Osteoblast (primary cell): ENCODE data around the gene TERT. TPM values are rescaled to one million over a fixed set of nuclear protein-coding genes. Genes with fewer than 3 reads are reported as not detected.

Source experiments
- DNase-seq: peaks from one replicate; pipeline ENCODE4 v3.0.0; 2011; ENCODE audit warnings: low spot score, mixed read lengths; ENCODE audit not compliant: insufficient read length; ENCODE audit errors: missing footprints
- H2AFZ ChIP-seq: 2 replicates; pipeline ENCODE4 v1.6.0; 2011; ENCODE audit warnings: mild to moderate bottlenecking, low read length
- H3K27ac ChIP-seq: 2 replicates; pipeline ENCODE4 v1.5.1; 2011; ENCODE audit warnings: mild to moderate bottlenecking, low read depth, low read length, moderate library complexity
- H3K27me3 ChIP-seq: 2 replicates; pipeline ENCODE4 v1.6.0; 2012; ENCODE audit warnings: mild to moderate bottlenecking, control low read depth, inconsistent platforms, low read length, moderate library complexity; ENCODE audit not compliant: insufficient read depth
- H3K36me3 ChIP-seq: 2 replicates; pipeline ENCODE4 v1.5.1; 2011; ENCODE audit warnings: mild to moderate bottlenecking, low read length, control low read depth, moderate library complexity; ENCODE audit not compliant: insufficient read depth
- H3K4me1 ChIP-seq: 2 replicates; pipeline ENCODE4 v1.5.1; 2011; ENCODE audit warnings: mild to moderate bottlenecking, low read length, control low read depth, moderate library complexity; ENCODE audit not compliant: insufficient read depth
- H3K4me2 ChIP-seq: 2 replicates; pipeline ENCODE4 v1.6.0; 2011; ENCODE audit warnings: mild to moderate bottlenecking, low read length; ENCODE audit not compliant: insufficient read depth
- H3K4me3 ChIP-seq: fragments of 200-600 bp; sonication (generic); 3 replicates; pipeline ENCODE4 v1.5.1; 2012; ENCODE audit warnings: mild to moderate bottlenecking, low read length, inconsistent platforms; ENCODE audit not compliant: insufficient read depth
- H3K79me2 ChIP-seq: 2 replicates; pipeline ENCODE4 v1.6.0; 2012; ENCODE audit warnings: mild to moderate bottlenecking, low read length, control low read depth, inconsistent platforms; ENCODE audit not compliant: insufficient read depth
- H3K9me3 ChIP-seq: 2 replicates; pipeline ENCODE4 v1.5.1; 2011; ENCODE audit warnings: low read depth, low read length, control low read depth
- H4K20me1 ChIP-seq: 2 replicates; pipeline ENCODE4 v1.6.0; 2012; ENCODE audit warnings: mild to moderate bottlenecking, low read length, control low read depth; ENCODE audit not compliant: insufficient read depth
- CTCF ChIP-seq: IDR thresholded peaks from 2 replicates; pipeline ENCODE4 v1.5.1; 2011; ENCODE audit warnings: mild to moderate bottlenecking, low read depth, low read length, moderate library complexity; ENCODE audit errors: extremely low read depth
- total RNA-seq: library from RNA; depleted of rRNA; stranded (reverse); fragments of >200 nt; gene quantifications from 2 replicates; pipeline ENCODE4 v1.2.3, GENCODE V29; 2012

TERT gene
- total RNA-seq, 1 donor = not detected

DNA sequence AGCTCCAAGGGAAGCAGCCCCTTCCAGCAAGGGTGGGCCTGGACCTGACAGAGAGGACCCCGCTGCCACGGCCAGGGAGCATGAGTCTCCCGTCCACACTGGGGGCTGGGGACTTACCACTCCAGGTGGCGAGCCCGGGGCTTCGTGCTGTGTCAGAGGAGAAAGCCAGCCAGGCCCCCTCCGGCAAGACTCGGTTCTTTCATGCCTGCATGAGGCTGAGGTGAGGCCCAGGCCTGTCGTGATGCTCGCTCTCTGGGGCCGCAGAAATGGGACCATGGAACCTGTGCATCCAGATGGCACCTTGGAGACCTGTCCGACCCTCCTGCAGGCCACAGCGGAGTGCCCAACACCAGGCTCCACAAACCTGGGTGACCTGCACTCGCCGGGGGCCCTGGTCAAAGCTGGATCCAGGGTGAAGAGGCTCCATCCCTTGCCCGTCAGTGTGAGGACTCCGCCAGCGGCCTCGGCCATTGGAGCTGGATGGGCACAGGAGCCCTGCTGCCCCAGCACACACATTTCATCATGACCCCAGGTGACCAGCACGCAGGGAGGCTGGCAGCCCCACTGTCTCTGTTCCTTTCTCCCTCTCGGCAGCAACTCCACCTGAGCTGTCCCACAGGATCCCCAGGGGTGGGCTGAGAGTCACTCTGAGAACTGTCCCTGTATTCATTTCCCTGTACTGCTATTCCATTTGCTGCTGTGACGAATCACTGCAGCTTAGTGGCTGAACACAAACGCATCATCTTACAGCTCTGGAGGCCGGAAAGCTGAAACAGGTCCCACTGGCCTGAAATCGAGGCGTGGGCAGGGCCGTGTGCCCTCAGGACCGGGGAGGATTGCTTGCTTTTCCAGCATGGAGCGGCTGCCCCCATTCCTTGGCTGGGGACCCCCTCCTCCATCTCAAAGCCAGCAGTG is 45.2 kb downstream of the TERT start:
- Histone ChIP-seq H4K20me1 (no peaks in the 10 kb centered on the region), H2AFZ (no peak overlapping the region), H3K27me3 (no peaks in the 10 kb centered on the region), H3K79me2 (no peaks in the 10 kb centered on the region), H3K27ac (no peak overlapping the region), H3K36me3 (no peaks in the 10 kb centered on the region), H3K4me3 (no peak overlapping the region), H3K9me3 (no peaks in the 10 kb centered on the region), H3K4me2 (no peak overlapping the region), H3K4me1 (no peaks in the 10 kb centered on the region)
- TF ChIP-seq CTCF = no peak
- DNase-seq = no peak

DNA sequence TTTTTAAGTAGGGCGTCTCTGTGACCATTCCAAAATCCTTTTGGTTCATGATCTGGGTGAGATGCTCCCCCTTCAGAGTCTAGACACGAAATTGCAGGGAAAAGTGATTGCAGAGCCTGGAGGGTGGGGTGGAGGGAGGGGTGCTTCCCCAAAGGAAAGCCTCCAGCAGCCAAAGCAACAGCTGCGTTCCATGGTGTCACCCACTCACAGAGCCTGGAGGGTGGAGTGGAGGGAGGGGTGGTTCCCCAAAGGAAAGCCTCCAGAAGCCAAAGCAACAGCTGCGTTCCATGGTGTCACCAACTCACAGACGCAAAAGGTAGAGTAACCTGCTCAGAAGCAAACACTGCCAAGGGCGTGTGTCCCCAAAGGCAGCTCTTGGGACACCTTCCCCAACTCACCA is 47.1 kb downstream of the TERT start:
- H3K27ac ChIP-seq = no peak overlapping the region
- no peaks in the 10 kb centered on the region for H3K4me1 ChIP-seq
- TF ChIP-seq CTCF = no peak
- H3K4me2 ChIP-seq = no peak overlapping the region
- H3K4me3 ChIP-seq = no peak overlapping the region
- H2AFZ ChIP-seq = no peak overlapping the region
- DNase-seq = no peak
- no peaks in the 10 kb centered on the region for H3K79me2 ChIP-seq
- no peaks in the 10 kb centered on the region for H3K9me3 ChIP-seq
- H3K27me3 ChIP-seq = no peaks in the 10 kb centered on the region
- no peaks in the 10 kb centered on the region for H4K20me1 ChIP-seq
- no peaks in the 10 kb centered on the region for H3K36me3 ChIP-seq

GRCh38 chr5:1246711-1247431 is 48.0 kb downstream of the TERT start:
- Histone ChIP-seq H3K4me1 (no peaks in the 10 kb centered on the region), H2AFZ (no peak overlapping the region), H3K9me3 (no peaks in the 10 kb centered on the region), H3K36me3 (no peaks in the 10 kb centered on the region), H4K20me1 (no peaks in the 10 kb centered on the region), H3K27me3 (no peaks in the 10 kb centered on the region), H3K4me2 (no peak overlapping the region), H3K27ac (no peak overlapping the region), H3K79me2 (no peaks in the 10 kb centered on the region), H3K4me3 (no peak overlapping the region)
- no peak for DNase-seq
- no peak for TF ChIP-seq CTCF
